NT2/D1 (cell line): Measurements from ENCODE around the gene CRTAP.
"Not testable (repeated sequence)": the region's sequence is repeated elsewhere in the genome, so short reads cannot be mapped to it uniquely, and the experiment has no call there.

Experiments
- DNase-seq: peaks from one replicate; pipeline ENCODE4 v3.0.0-alpha.2; 2011; ENCODE audit warnings: low read depth, low spot score
- H3K27me3 ChIP-seq: 2 replicates; pipeline ENCODE4 v1.6.0; 2011; ENCODE audit warnings: mild to moderate bottlenecking; ENCODE audit not compliant: insufficient read length, insufficient read depth
- H3K36me3 ChIP-seq: 2 replicates; pipeline ENCODE4 v1.6.1; 2011; ENCODE audit warnings: mild to moderate bottlenecking, low read length, mixed read lengths; ENCODE audit not compliant: insufficient read depth, insufficient read length
- H3K4me1 ChIP-seq: 2 replicates; pipeline ENCODE4 v1.5.1; 2011; ENCODE audit not compliant: insufficient read depth, insufficient read length
- H3K4me3 ChIP-seq: 2 replicates; pipeline ENCODE4 v1.5.1; 2011; ENCODE audit warnings: low read depth; ENCODE audit not compliant: insufficient read length
- H3K9ac ChIP-seq: 2 replicates; pipeline ENCODE4 v1.6.0; 2011; ENCODE audit warnings: low read depth; ENCODE audit not compliant: insufficient read length
- H3K9me3 ChIP-seq: 2 replicates; pipeline ENCODE4 v1.5.1; 2011; ENCODE audit warnings: mild to moderate bottlenecking, low read length; ENCODE audit not compliant: insufficient read depth
- SUZ12 ChIP-seq: IDR thresholded peaks from 2 replicates; pipeline ENCODE4 v1.6.1; 2011; ENCODE audit not compliant: insufficient read length, insufficient read depth; ENCODE audit errors: extremely low read depth
- YY1 ChIP-seq: IDR thresholded peaks from 2 replicates; pipeline ENCODE4 v1.6.1; 2011; ENCODE audit not compliant: insufficient read length, insufficient read depth
- ZNF274 ChIP-seq: IDR thresholded peaks from 2 replicates; pipeline ENCODE4 v1.6.1; 2011; ENCODE audit warnings: mild to moderate bottlenecking, low read depth, low read length

Gene CRTAP

GRCh38 chr3:33075995-33076394, 37.8 kb upstream of the CRTAP start:
- no peak overlapping the region for H3K4me3 ChIP-seq

GRCh38 chr3:33076952-33077351, 36.9 kb upstream of the CRTAP start:
- Histone ChIP-seq H3K36me3 (peaks cover 1% of the 10 kb centered on the region), H3K9me3 (no peaks in the 10 kb centered on the region), H3K9ac (no peak overlapping the region), H3K4me3 (no peak overlapping the region), H3K27me3 (no peaks in the 10 kb centered on the region), H3K4me1 (no peaks in the 10 kb centered on the region)
- TF ChIP-seq SUZ12 (no peak), YY1 (no peak), ZNF274 (no peak)
- no peak for DNase-seq

More at GRCh38 chr3:33075995-33076394, 37.8 kb upstream of the CRTAP start:
- Histone ChIP-seq H3K4me1 (no peaks in the 10 kb centered on the region), H3K27me3 (no peaks in the 10 kb centered on the region), H3K9me3 (no peaks in the 10 kb centered on the region), H3K36me3 (peaks cover 6% of the 10 kb centered on the region), H3K9ac (no peak overlapping the region)
- DNase-seq: no peak
- TF ChIP-seq ZNF274: no peak
- no peak for TF ChIP-seq SUZ12
- no peak for TF ChIP-seq YY1

GRCh38 chr3:33077976-33078375, 35.8 kb upstream of the CRTAP start:
- Histone ChIP-seq H3K4me3 (no peak overlapping the region), H3K4me1 (no peaks in the 10 kb centered on the region), H3K9me3 (no peaks in the 10 kb centered on the region), H3K9ac (no peak overlapping the region), H3K36me3 (no peaks in the 10 kb centered on the region), H3K27me3 (no peaks in the 10 kb centered on the region)
- DNase-seq: no peak
- no peak for TF ChIP-seq YY1
- no peak for TF ChIP-seq SUZ12
- TF ChIP-seq ZNF274: no peak

GRCh38 chr3:33079813-33080212, 34.0 kb upstream of the CRTAP start:
- not testable (repeated sequence) for DNase-seq, H3K4me3 ChIP-seq, H3K27me3 ChIP-seq, H3K9me3 ChIP-seq, H3K36me3 ChIP-seq, H3K4me1 ChIP-seq, H3K9ac ChIP-seq

- Histone ChIP-seq H3K36me3 (no peaks in the 10 kb centered on the region), H3K9me3 (no peaks in the 10 kb centered on the region), H3K4me1 (no peaks in the 10 kb centered on the region), H3K9ac (no peak overlapping the region), H3K27me3 (no peaks in the 10 kb centered on the region), H3K4me3 (no peak overlapping the region)
- TF ChIP-seq ZNF274 (no peak), YY1 (no peak), SUZ12 (no peak)
- no peak for DNase-seq
Measured at GRCh38 chr3:33081812-33082211, 32.0 kb upstream of the CRTAP start.

- Histone ChIP-seq H3K27me3 (no peaks in the 10 kb centered on the region), H3K9me3 (no peaks in the 10 kb centered on the region), H3K4me3 (no peak overlapping the region), H3K36me3 (no peaks in the 10 kb centered on the region), H3K9ac (no peak overlapping the region), H3K4me1 (no peaks in the 10 kb centered on the region)
- no peak for DNase-seq
- no peak for TF ChIP-seq SUZ12
- TF ChIP-seq YY1: no peak
- TF ChIP-seq ZNF274: no peak
Measured at GRCh38 chr3:33083958-33084357, 29.9 kb upstream of the CRTAP start.

GRCh38 chr3:33088691-33089090, 25.1 kb upstream of the CRTAP start:
- H3K27me3 ChIP-seq: no peaks in the 10 kb centered on the region
- H3K4me1 ChIP-seq: peaks cover 5% of the 10 kb centered on the region
- H3K36me3 ChIP-seq: peaks cover 33% of the 10 kb centered on the region
- H3K9me3 ChIP-seq: no peaks in the 10 kb centered on the region
- DNase-seq: no peak
- H3K4me3 ChIP-seq: no peak overlapping the region
- TF ChIP-seq SUZ12 (no peak), YY1 (no peak), ZNF274 (no peak)
- no peak overlapping the region for H3K9ac ChIP-seq

- no peak for DNase-seq
- H3K4me3 ChIP-seq: no peak overlapping the region
- peaks cover 38% of the 10 kb centered on the region for H3K36me3 ChIP-seq
- TF ChIP-seq ZNF274 (no peak), SUZ12 (no peak), YY1 (no peak)
- H3K27me3 ChIP-seq: no peaks in the 10 kb centered on the region
- H3K4me1 ChIP-seq: peaks cover 5% of the 10 kb centered on the region
- no peak overlapping the region for H3K9ac ChIP-seq
- H3K9me3 ChIP-seq: no peaks in the 10 kb centered on the region
Measured at GRCh38 chr3:33089515-33089914, 24.3 kb upstream of the CRTAP start.
